GM23248 (cell line): ENCODE results near the gene CLINT1. TPM values are rescaled to one million over a fixed set of nuclear protein-coding genes. Genes with fewer than 3 reads are reported as not detected.

Source experiments
- DNase-seq: peaks from one replicate; pipeline ENCODE4 v3.0.0-alpha.2; 2015
- H2AFZ ChIP-seq: fragments of 200-600 bp; sonication (generic); 2 replicates; pipeline ENCODE4 v1.6.1; 2016; ENCODE audit warnings: antibody characterized with exemption
- H3F3A ChIP-seq: fragments of 200-600 bp; sonication (generic); 2 replicates; pipeline ENCODE4 v1.6.1; 2016; ENCODE audit warnings: mild to moderate bottlenecking, antibody characterized with exemption, mixed run types; ENCODE audit not compliant: insufficient read depth
- H3K27ac ChIP-seq: fragments of 200-600 bp; sonication (generic); 2 replicates; pipeline ENCODE4 v1.5.1; 2016; ENCODE audit warnings: mild to moderate bottlenecking
- H3K27me3 ChIP-seq: fragments of 200-600 bp; sonication (generic); replicated peaks from 2 replicates; pipeline ENCODE4 v1.6.1; 2016; ENCODE audit warnings: mild to moderate bottlenecking; ENCODE audit not compliant: insufficient read depth
- H3K36me3 ChIP-seq: fragments of 200-600 bp; sonication (generic); 2 replicates; pipeline ENCODE4 v1.6.1; 2016; ENCODE audit warnings: low read depth, mild to moderate bottlenecking
- H3K4me1 ChIP-seq: fragments of 200-600 bp; sonication (generic); 2 replicates; pipeline ENCODE4 v1.6.1; 2016; ENCODE audit warnings: mild to moderate bottlenecking; ENCODE audit not compliant: insufficient read depth
- H3K4me2 ChIP-seq: fragments of 200-600 bp; sonication (generic); one replicate; pipeline ENCODE4 v1.6.1; 2016; ENCODE audit warnings: mild to moderate bottlenecking; ENCODE audit not compliant: unreplicated experiment
- H3K4me3 ChIP-seq: fragments of 200-600 bp; sonication (generic); 2 replicates; pipeline ENCODE4 v1.5.1; 2016; ENCODE audit warnings: mild to moderate bottlenecking
- H3K79me2 ChIP-seq: fragments of 200-600 bp; sonication (generic); 2 replicates; pipeline ENCODE4 v1.6.1; 2016; ENCODE audit warnings: mild to moderate bottlenecking; ENCODE audit not compliant: insufficient read depth
- H3K9ac ChIP-seq: fragments of 200-600 bp; sonication (generic); 2 replicates; pipeline ENCODE4 v1.6.1; 2016; ENCODE audit warnings: mild to moderate bottlenecking
- H3K9me2 ChIP-seq: fragments of 200-600 bp; sonication (generic); 2 replicates; pipeline ENCODE4 v1.6.1; 2016; ENCODE audit warnings: mixed run types, mild to moderate bottlenecking, moderate library complexity; ENCODE audit not compliant: insufficient read depth
- H3K9me3 ChIP-seq: fragments of 200-600 bp; sonication (generic); one replicate; pipeline ENCODE4 v1.6.1; 2017; ENCODE audit warnings: low read depth
- H4K20me1 ChIP-seq: fragments of 200-600 bp; sonication (generic); 2 replicates; pipeline ENCODE4 v1.6.0; 2016; ENCODE audit not compliant: insufficient read depth
- EZH2 ChIP-seq: fragments of 200-600 bp; sonication (generic); IDR thresholded peaks from 2 replicates; pipeline ENCODE4 v1.6.1; 2018; ENCODE audit warnings: antibody characterized with exemption, mild to moderate bottlenecking; ENCODE audit not compliant: insufficient read depth, poor library complexity, severe bottlenecking
- EZH2phosphoT487 ChIP-seq: fragments of 200-600 bp; sonication (generic); IDR thresholded peaks from 2 replicates; pipeline ENCODE4 v1.6.1; 2018; ENCODE audit warnings: antibody characterized with exemption, moderate library complexity, mild to moderate bottlenecking, low read depth; ENCODE audit not compliant: insufficient read depth
- WGBS, 2 experiments: methylation state at CpG; one replicate each; pipeline ENCODE4 v1.1.6; 2015 to 2017; ENCODE audit warnings: low lambda C conversion rate in 2 of 2, low coverage in 1 of 2; ENCODE audit errors: missing lambda C conversion rate in 2 of 2; 5-methylcytosine and 5-hydroxymethylcytosine counted together
- in situ Hi-C: fragments of 300-500 bp; cut with MboI; formaldehyde crosslinking; loops from 2 replicates; pipeline ENCODE4 v1.15.0; 2020
- polyA plus RNA-seq: library from polyadenylated mRNA; unstranded; fragments of >200 nt; fragmentation: Nextera tagmentation; extraction: Ambion mirVana; gene quantifications from 2 replicates; pipeline ENCODE4 v1.2.1, GENCODE V29; 2016
- total RNA-seq: library from RNA; depleted of rRNA; stranded (reverse); fragments of >200 nt; shearing (Covaris generic); gene quantifications from 2 replicates; pipeline ENCODE4 v1.2.3, GENCODE V29; 2014

CLINT1 gene
- total and polyA plus RNA-seq, 2 experiments from 2014 or later = 56.1 to 68.4 TPM

DNA sequence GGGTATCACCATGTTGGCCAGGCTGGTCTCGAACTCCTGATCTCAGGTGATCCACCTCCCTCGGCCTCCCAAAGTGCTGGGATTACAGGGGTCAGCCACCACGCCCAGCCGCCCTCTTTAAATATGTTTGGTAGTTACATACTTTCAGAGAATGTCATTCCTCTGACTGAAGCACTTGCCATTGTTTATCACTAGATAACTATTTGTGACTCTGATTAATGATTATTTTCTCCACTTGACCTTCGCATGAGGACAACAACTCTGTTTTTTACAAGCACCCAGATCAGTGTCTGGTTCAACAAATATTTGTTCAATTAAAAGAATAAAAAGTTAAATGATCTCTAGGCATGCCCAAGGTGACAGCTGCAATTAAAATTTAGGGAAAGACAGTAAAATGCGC, 56.2 kb downstream of the CLINT1 start:
- H3K9me2 ChIP-seq = no peaks in the 10 kb centered on the region
- H3K4me2 ChIP-seq = no peak overlapping the region
- no peak for TF ChIP-seq EZH2phosphoT487
- no peak for TF ChIP-seq EZH2
- H3K27me3 ChIP-seq = no peaks in the 10 kb centered on the region
- H3F3A ChIP-seq = no peaks in the 10 kb centered on the region
- in situ Hi-C loops = loop anchor here (25.0 kb wide), 1 partner anchor 1335 kb away; no protein-coding TSS in a partner anchor
- no peak overlapping the region for H3K4me3 ChIP-seq
- H3K27ac ChIP-seq = no peak overlapping the region
- H4K20me1 ChIP-seq = no peaks in the 10 kb centered on the region
- H3K36me3 ChIP-seq = peaks cover 55% of the 10 kb centered on the region
- WGBS, 2 experiments = 99 to 100% methylated on average over 6 of the region's 6 CpGs
- peaks cover 4% of the 10 kb centered on the region; the same call in 1 of the 2 replicates for H3K4me1 ChIP-seq
- H3K9ac ChIP-seq = no peak overlapping the region
- no peak overlapping the region for H2AFZ ChIP-seq
- no peaks in the 10 kb centered on the region; the same call in 1 of the 2 replicates for H3K79me2 ChIP-seq
- H3K9me3 ChIP-seq = no peaks in the 10 kb centered on the region
- DNase-seq = no peak

DNA sequence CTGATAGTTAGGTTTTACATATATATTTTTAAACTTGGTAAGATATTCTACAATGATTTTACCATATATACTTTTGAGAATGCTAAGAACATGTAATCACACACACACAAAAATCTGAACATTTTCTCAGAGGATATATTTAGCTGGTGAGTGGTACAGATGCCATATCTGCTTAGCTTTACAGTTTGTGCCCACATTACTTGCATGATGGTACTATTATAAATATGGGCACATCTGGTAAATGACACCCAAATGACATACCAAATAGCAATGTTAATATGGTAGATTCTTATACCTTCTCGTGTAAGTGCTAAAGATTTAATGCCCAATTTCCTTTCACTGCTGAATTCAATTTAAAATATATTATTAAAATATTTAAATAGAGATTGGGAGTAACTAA, 58.8 kb downstream of the CLINT1 start:
- no peaks in the 10 kb centered on the region for H4K20me1 ChIP-seq
- H3K36me3 ChIP-seq = peaks cover 40% of the 10 kb centered on the region
- H3K4me1 ChIP-seq = no peaks in the 10 kb centered on the region
- H3K9me3 ChIP-seq = no peaks in the 10 kb centered on the region
- no peak overlapping the region for H3K4me3 ChIP-seq
- H3K9me2 ChIP-seq = no peaks in the 10 kb centered on the region
- no peaks in the 10 kb centered on the region; the same call in 1 of the 2 replicates for H3K79me2 ChIP-seq
- no peak overlapping the region for H3K9ac ChIP-seq
- no peak overlapping the region for H3K27ac ChIP-seq
- no peak overlapping the region for H3K4me2 ChIP-seq
- H3K27me3 ChIP-seq = no peaks in the 10 kb centered on the region
- 95 to 96% methylated on average over 1 of the region's 1 CpG for WGBS, 2 experiments
- no peak overlapping the region for H2AFZ ChIP-seq
- in situ Hi-C loops = loop anchor here (25.0 kb wide), 1 partner anchor 1337 kb away; no protein-coding TSS in a partner anchor
- no peak for DNase-seq
- TF ChIP-seq EZH2 = no peak
- TF ChIP-seq EZH2phosphoT487 = no peak
- H3F3A ChIP-seq = no peaks in the 10 kb centered on the region

GRCh38 chr5:157799578-157799977, 59.4 kb downstream of the CLINT1 start:
- Histone ChIP-seq H3F3A (no peaks in the 10 kb centered on the region), H3K4me1 (no peaks in the 10 kb centered on the region), H3K9me2 (no peaks in the 10 kb centered on the region), H3K4me2 (no peak overlapping the region), H3K27ac (no peak overlapping the region), H3K9me3 (no peaks in the 10 kb centered on the region), H2AFZ (no peak overlapping the region), H3K4me3 (no peak overlapping the region), H3K9ac (no peak overlapping the region), H4K20me1 (no peaks in the 10 kb centered on the region), H3K36me3 (peaks cover 36% of the 10 kb centered on the region), H3K27me3 (no peaks in the 10 kb centered on the region), H3K79me2 (no peaks in the 10 kb centered on the region)
- in situ Hi-C loops = no loop called here
- 94 to 96% methylated on average over 1 of the region's 1 CpG for WGBS, 2 experiments
- DNase-seq = no peak
- TF ChIP-seq EZH2 (no peak), EZH2phosphoT487 (no peak)

DNA sequence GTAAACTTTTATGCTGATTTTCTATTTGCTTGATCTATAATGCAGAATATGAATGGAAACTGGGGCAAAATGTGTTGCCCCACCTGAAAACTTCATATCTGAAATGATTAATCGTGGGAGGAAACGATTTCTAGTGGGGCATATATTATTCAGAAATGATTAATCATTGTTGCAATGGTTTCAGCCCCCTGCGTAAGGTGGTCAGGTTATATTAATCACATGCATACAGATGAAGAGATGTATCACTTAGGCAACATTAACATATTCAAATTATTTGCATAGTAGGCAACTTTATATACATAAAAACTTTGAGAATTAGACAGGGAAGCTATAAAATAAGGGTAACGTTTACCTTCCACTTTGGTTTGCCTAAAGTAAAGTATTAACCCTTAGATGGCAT, 65.6 kb downstream of the CLINT1 start:
- TF ChIP-seq EZH2 (no peak), EZH2phosphoT487 (no peak)

DNA sequence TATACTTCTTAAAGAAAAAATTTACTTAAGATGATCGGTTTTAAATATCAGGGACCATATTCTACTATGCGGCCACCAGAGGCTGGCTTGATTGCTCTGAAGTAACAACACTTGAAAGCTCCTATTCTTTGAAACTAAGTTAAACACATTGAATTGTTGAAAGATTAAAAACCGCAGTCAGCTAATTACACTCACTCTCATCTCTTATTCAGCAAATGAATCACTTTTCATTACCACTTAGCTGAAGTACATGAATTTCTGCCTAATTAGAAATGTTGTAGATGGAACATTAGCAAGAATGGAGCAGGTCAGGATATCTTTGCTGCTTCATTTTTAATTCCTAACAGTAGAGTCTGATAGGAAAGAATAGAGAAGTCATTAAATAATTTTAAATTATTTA, 73.1 kb downstream of the CLINT1 start:
- no peaks in the 10 kb centered on the region for H3K9me2 ChIP-seq
- H3K4me1 ChIP-seq = no peaks in the 10 kb centered on the region
- no peaks in the 10 kb centered on the region for H3K27me3 ChIP-seq
- no peak for TF ChIP-seq EZH2
- no peak for TF ChIP-seq EZH2phosphoT487
- H2AFZ ChIP-seq = no peak overlapping the region
- no peak overlapping the region for H3K27ac ChIP-seq
- no peak overlapping the region for H3K4me2 ChIP-seq
- peaks cover 50% of the 10 kb centered on the region for H3K36me3 ChIP-seq
- H3K9ac ChIP-seq = no peak overlapping the region
- H3F3A ChIP-seq = peaks cover 22% of the 10 kb centered on the region; the same call in 1 of the 2 replicates
- no peaks in the 10 kb centered on the region for H3K9me3 ChIP-seq
- no peak for DNase-seq
- H3K4me3 ChIP-seq = no peak overlapping the region
- H3K79me2 ChIP-seq = no peaks in the 10 kb centered on the region
- in situ Hi-C loops = no loop called here
- 92 to 95% methylated on average over 3 of the region's 3 CpGs for WGBS, 2 experiments
- no peaks in the 10 kb centered on the region for H4K20me1 ChIP-seq

More for the DNA sequence above, 65.6 kb downstream of the CLINT1 start:
- no peak overlapping the region for H3K9ac ChIP-seq
- WGBS, 2 experiments = 78% methylated on average over 4 of the region's 4 CpGs
- no peaks in the 10 kb centered on the region for H3K27me3 ChIP-seq
- no peak overlapping the region for H3K27ac ChIP-seq
- no peak for DNase-seq
- no peaks in the 10 kb centered on the region for H3K9me3 ChIP-seq
- in situ Hi-C loops = no loop called here
- no peak overlapping the region for H2AFZ ChIP-seq
- H3K4me1 ChIP-seq = no peaks in the 10 kb centered on the region
- H3F3A ChIP-seq = no peaks in the 10 kb centered on the region
- H4K20me1 ChIP-seq = no peaks in the 10 kb centered on the region
- no peak overlapping the region for H3K4me2 ChIP-seq
- no peak overlapping the region for H3K4me3 ChIP-seq
- H3K79me2 ChIP-seq = no peaks in the 10 kb centered on the region
- no peaks in the 10 kb centered on the region for H3K9me2 ChIP-seq
- H3K36me3 ChIP-seq = peaks cover 46% of the 10 kb centered on the region
